Endothelial cell of umbilical vein (primary cell): Measurements from ENCODE around the gene CELSR1. TPM values are rescaled to one million over a fixed set of nuclear protein-coding genes. Genes with fewer than 3 reads are reported as not detected.

Experiments
- Bru-seq: library from RNA; stranded (reverse); fragments of 400-500 nt; gene quantifications from one replicate; lab custom pipeline; 2021; lab: Mats Ljungman, UMichigan
- BruChase-seq, 2 experiments: library from RNA; stranded (reverse); fragments of 400-500 nt; gene quantifications; one replicate each; lab custom pipeline; 2021; lab: Mats Ljungman, UMichigan
- BruUV-seq: library from RNA; stranded (reverse); fragments of 400-500 nt; replicated peaks from 2 replicates; lab custom pipeline; 2021; lab: Mats Ljungman, UMichigan
- CTCF ChIA-PET: fragments of 300-600, 350-600 bp; sonication (Branson Sonifier 250); formaldehyde crosslinking; loops from one replicate; lab custom pipeline; 2021; ENCODE audit warnings: antibody characterized with exemption, inconsistent platforms; lab: Charles Lee
- POLR2A ChIA-PET: fragments of 300-600, 350-600 bp; sonication (Branson Sonifier 250); formaldehyde crosslinking; loops from one replicate; lab custom pipeline; 2021; ENCODE audit warnings: antibody characterized with exemption, inconsistent platforms; lab: Charles Lee
- DNase-seq: peaks from one replicate; pipeline ENCODE4 v3.0.0-alpha.2; 2011; ENCODE audit warnings: low read depth, low spot score
- FAIRE-seq: peaks from 2 replicates; lab custom pipeline; 2011; peaks lifted over from hg19 to GRCh38; lab: Jason Lieb, UNC
- H2AFZ ChIP-seq: 2 replicates; pipeline ENCODE4 v1.6.0; 2012; ENCODE audit warnings: low read depth, low read length, control low read depth, inconsistent platforms
- H3K27ac ChIP-seq: 2 replicates; pipeline ENCODE4 v1.5.1; 2011; ENCODE audit warnings: low read depth, mild to moderate bottlenecking, control low read depth, low read length, moderate library complexity; ENCODE audit not compliant: insufficient read depth
- H3K27me3 ChIP-seq, 2 experiments: 2 replicates each; pipeline versions ENCODE4 v1.6.0 to v1.6.1; 2011; ENCODE audit warnings: low read length in 2 of 2, mixed read lengths in 1 of 2; ENCODE audit not compliant: control insufficient read depth in 2 of 2, insufficient read depth in 2 of 2
- H3K36me3 ChIP-seq, 2 experiments: 2 replicates in 1 of 2; 3 replicates in 1 of 2; pipeline ENCODE4 v1.5.1; 2011; ENCODE audit warnings: low read length in 2 of 2, mild to moderate bottlenecking in 1 of 2, moderate library complexity in 1 of 2; ENCODE audit not compliant: control insufficient read depth in 2 of 2, insufficient read depth in 2 of 2; ENCODE audit errors: extremely low read depth in 1 of 2
- H3K4me1 ChIP-seq: 3 replicates; pipeline ENCODE4 v1.5.1; 2011; ENCODE audit warnings: mild to moderate bottlenecking, low read length; ENCODE audit not compliant: control insufficient read depth, insufficient read depth; ENCODE audit errors: extremely low read depth
- H3K4me2 ChIP-seq: 2 replicates; pipeline ENCODE4 v1.6.1; 2011; ENCODE audit warnings: low read length, control low read depth, mixed read lengths; ENCODE audit not compliant: insufficient read depth
- H3K4me3 ChIP-seq, 3 experiments: fragments of 200-600 bp in 1 of 3; sonication (generic), shearing (Covaris generic) in 1 of 3; replicated peaks in 1 of 3; 2 replicates each; pipeline ENCODE4 v1.5.1; 2011 to 2016; ENCODE audit warnings: control low read depth in 3 of 3, low read length in 3 of 3, mild to moderate bottlenecking in 2 of 3, inconsistent platforms in 1 of 3, low read depth in 1 of 3, moderate library complexity in 1 of 3; ENCODE audit not compliant: insufficient read depth in 1 of 3
- H3K79me2 ChIP-seq: 2 replicates; pipeline ENCODE4 v1.6.0; 2012; ENCODE audit warnings: low read length, inconsistent platforms; ENCODE audit not compliant: control insufficient read depth, insufficient read depth
- H3K9ac ChIP-seq: replicated peaks from 2 replicates; pipeline ENCODE3; 2011; ENCODE audit warnings: low read length, control low read depth; ENCODE audit not compliant: insufficient read depth; ENCODE audit errors: extremely low read depth
- H3K9me1 ChIP-seq: replicated peaks from 3 replicates; pipeline ENCODE4 v1.6.0; 2011; ENCODE audit warnings: mild to moderate bottlenecking, low read length; ENCODE audit not compliant: control insufficient read depth, insufficient read depth; ENCODE audit errors: extremely low read depth
- H3K9me3 ChIP-seq: replicated peaks from 2 replicates; pipeline ENCODE4 v1.5.1; 2012; ENCODE audit warnings: low read length, inconsistent platforms; ENCODE audit not compliant: control insufficient read depth, insufficient read depth
- H4K20me1 ChIP-seq: replicated peaks from 2 replicates; pipeline ENCODE3; 2011; ENCODE audit warnings: mild to moderate bottlenecking, low read length; ENCODE audit not compliant: control insufficient read depth, insufficient read depth; ENCODE audit errors: extremely low read depth
- CTCF ChIP-seq, 2 donors: IDR thresholded peaks; 1 replicate in 1 of 2; 2 replicates in 1 of 2; pipeline ENCODE4 v1.5.1; 2011; ENCODE audit warnings: low read length in 2 of 2, mild to moderate bottlenecking in 2 of 2, moderate library complexity in 2 of 2, control low read depth in 1 of 2, inconsistent platforms in 1 of 2, low read depth in 1 of 2; ENCODE audit not compliant: insufficient read depth in 1 of 2; ENCODE audit errors: extremely low read depth in 1 of 2
- EZH2 ChIP-seq: IDR thresholded peaks from 2 replicates; pipeline ENCODE4 v1.6.1; 2012; ENCODE audit warnings: borderline replicate concordance, low read depth, mild to moderate bottlenecking, moderate library complexity, low read length, inconsistent platforms; ENCODE audit not compliant: severe bottlenecking
- FOS ChIP-seq: IDR thresholded peaks from 2 replicates; pipeline ENCODE4 v1.6.1; 2011; ENCODE audit warnings: mild to moderate bottlenecking, low read length, moderate library complexity, borderline replicate concordance; ENCODE audit not compliant: insufficient read depth
- GATA2 ChIP-seq: IDR thresholded peaks from 2 replicates; pipeline ENCODE4 v1.7.0; 2011; ENCODE audit warnings: low read depth, mild to moderate bottlenecking, moderate library complexity, mixed read lengths, low read length; ENCODE audit not compliant: insufficient read length, insufficient read depth
- JUN ChIP-seq: IDR thresholded peaks from 2 replicates; pipeline ENCODE4 v1.6.1; 2011; ENCODE audit warnings: borderline replicate concordance, low read depth; ENCODE audit not compliant: insufficient read length, insufficient read depth
- MAX ChIP-seq: IDR thresholded peaks from 2 replicates; pipeline ENCODE4 v1.6.1; 2011; ENCODE audit not compliant: insufficient read depth, insufficient read length
- MYC ChIP-seq: IDR thresholded peaks from one replicate; pipeline ENCODE4 v1.6.1; 2011; ENCODE audit warnings: mild to moderate bottlenecking, low read depth, low read length
- POLR2A ChIP-seq: IDR thresholded peaks from 2 replicates; pipeline ENCODE4 v1.6.1; 2012; ENCODE audit warnings: low read depth, mild to moderate bottlenecking, control low read depth, low read length
- POLR2AphosphoS5 ChIP-seq: IDR thresholded peaks from 2 replicates; pipeline ENCODE4 v1.6.1; 2012; ENCODE audit warnings: low read depth, mild to moderate bottlenecking, control low read depth, low read length, moderate library complexity; ENCODE audit not compliant: insufficient read depth
- dilution Hi-C: fragments of 300-500 bp; cut with MboI; formaldehyde crosslinking; loops from one replicate; pipeline ENCODE4 v1.15.0; 2019; ENCODE audit warnings: low sequenced_read_pairs; ENCODE audit not compliant: extremely low pct_ligation_motif_present
- intact Hi-C: fragments of 100-400 bp; cut with micrococcal nuclease; formaldehyde crosslinking; loops from one replicate; pipeline ENCODE4 v1.10.0; 2022
- long read RNA-seq: library from polyadenylated mRNA; stranded (forward); transcript quantifications from one replicate; pipeline ENCODE4 v2.0.0, GENCODE V29; 2021
- polyA minus RNA-seq, 3 experiments: library from RNA; depleted of rRNA, polyadenylated mRNA; stranded (reverse); fragments of >200 nt; gene quantifications; 1 replicate in 1 of 3; 2 replicates in 2 of 3; pipeline ENCODE4 v1.2.3, GENCODE V29; 2011
- polyA plus RNA-seq, 4 experiments: library from polyadenylated mRNA; depleted of rRNA in 3 of 4; stranded (reverse) in 3 of 4; unstranded in 1 of 4; fragments of >200 nt; gene quantifications; 2 replicates each; pipeline versions ENCODE4 v1.2.1 to v1.2.3, GENCODE V29; 2011 to 2012; ENCODE audit warnings: missing spikeins in 1 of 4
- total RNA-seq: library from RNA; stranded (reverse); gene quantifications from 2 replicates; pipeline ENCODE4 v1.2.3, GENCODE V29; 2021

Gene CELSR1, protein sequence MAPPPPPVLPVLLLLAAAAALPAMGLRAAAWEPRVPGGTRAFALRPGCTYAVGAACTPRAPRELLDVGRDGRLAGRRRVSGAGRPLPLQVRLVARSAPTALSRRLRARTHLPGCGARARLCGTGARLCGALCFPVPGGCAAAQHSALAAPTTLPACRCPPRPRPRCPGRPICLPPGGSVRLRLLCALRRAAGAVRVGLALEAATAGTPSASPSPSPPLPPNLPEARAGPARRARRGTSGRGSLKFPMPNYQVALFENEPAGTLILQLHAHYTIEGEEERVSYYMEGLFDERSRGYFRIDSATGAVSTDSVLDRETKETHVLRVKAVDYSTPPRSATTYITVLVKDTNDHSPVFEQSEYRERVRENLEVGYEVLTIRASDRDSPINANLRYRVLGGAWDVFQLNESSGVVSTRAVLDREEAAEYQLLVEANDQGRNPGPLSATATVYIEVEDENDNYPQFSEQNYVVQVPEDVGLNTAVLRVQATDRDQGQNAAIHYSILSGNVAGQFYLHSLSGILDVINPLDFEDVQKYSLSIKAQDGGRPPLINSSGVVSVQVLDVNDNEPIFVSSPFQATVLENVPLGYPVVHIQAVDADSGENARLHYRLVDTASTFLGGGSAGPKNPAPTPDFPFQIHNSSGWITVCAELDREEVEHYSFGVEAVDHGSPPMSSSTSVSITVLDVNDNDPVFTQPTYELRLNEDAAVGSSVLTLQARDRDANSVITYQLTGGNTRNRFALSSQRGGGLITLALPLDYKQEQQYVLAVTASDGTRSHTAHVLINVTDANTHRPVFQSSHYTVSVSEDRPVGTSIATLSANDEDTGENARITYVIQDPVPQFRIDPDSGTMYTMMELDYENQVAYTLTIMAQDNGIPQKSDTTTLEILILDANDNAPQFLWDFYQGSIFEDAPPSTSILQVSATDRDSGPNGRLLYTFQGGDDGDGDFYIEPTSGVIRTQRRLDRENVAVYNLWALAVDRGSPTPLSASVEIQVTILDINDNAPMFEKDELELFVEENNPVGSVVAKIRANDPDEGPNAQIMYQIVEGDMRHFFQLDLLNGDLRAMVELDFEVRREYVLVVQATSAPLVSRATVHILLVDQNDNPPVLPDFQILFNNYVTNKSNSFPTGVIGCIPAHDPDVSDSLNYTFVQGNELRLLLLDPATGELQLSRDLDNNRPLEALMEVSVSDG (N-terminal part only)
- total RNA-seq (2.1 and 3.7 TPM in 2 replicates), polyA plus RNA-seq (5.4 and 5.7 TPM in 2 replicates), polyA minus RNA-seq (9.8 and 15.1 TPM in 2 replicates), Bru-seq, nascent RNA (percentile 25 among the genes with signal in this experiment), BruChase-seq, experiment 1, labeled RNA remaining after a 6-hour chase (percentile 31 among the genes with signal in this experiment), BruChase-seq, experiment 2, labeled RNA remaining after a 2-hour chase (percentile 28 among the genes with signal in this experiment)
- polyA plus RNA-seq (2011; cell fraction: cytosol; rRNA removed), result 3.0 and 3.6 TPM in 2 replicates
- 5.5 and 6.0 TPM in 2 replicates for polyA plus RNA-seq (2011; cell fraction: nucleus; rRNA removed)
- 2.2 and 7.6 TPM in 2 replicates for polyA plus RNA-seq (2012)
- 13.2 TPM for polyA minus RNA-seq (2011; cell fraction: cytosol; rRNA and poly(A)+ RNA removed)
- 9.8 and 15.1 TPM in 2 replicates for polyA minus RNA-seq (2011; cell fraction: nucleus; rRNA and poly(A)+ RNA removed)
- long read RNA-seq, partial matches to known transcripts, result 1 of 3 reads
- long read RNA-seq, other reads (novel, unspliced or antisense), result 2 of 3 reads

DNA sequence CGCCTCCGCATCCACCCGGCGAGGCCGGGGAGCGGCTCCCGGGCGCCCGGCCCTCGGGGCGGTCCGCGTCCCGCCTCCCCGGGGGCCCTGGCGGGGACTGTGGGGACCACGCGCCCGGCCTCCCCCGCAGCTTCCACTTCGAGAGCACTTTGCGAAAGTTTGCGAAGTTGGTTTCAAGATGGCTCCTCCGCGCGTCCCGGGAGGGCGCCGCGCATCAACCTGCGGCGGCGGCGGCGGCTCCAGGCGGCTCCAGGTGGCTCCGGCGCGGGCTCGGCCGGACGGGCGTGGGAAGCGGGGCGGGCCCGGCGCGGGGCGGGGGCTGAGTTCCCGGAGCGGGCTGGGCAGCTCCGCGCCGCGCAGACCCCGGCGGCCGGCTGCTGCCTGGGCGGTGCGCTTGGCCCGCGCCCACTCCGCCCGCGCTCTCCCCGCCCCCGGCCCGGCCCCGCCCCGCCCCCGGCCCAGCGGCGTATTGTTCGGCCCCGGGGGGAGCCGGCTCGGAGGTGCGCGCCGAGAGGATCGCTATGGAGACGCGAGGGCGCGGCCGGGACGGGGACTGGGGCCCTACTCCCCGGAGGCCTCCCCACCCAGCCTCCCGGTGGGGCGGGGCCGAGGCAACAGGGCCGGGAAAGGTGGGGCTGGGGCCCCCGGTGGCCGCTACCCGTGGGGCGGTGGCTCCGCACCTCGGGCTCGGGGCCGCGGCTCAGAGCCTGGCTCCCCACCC lies at the start of gene CELSR1:
Gene CELSR1 (minus strand): TSS at position 396 of the 721 bp plus-strand sequence. CDS start 450 bp downstream, outside the sequence.
- Histone ChIP-seq H3K9me3 (no peaks in the 10 kb centered on the region), H3K9me1 (no peaks in the 10 kb centered on the region), H3K4me3 (peak within 1 kb of the TSS in 1 of 3 experiments; percentile 48), H3K4me1 (peaks cover 8% of the 10 kb centered on the region), H3K79me2 (no peaks in the 10 kb centered on the region), H3K4me2 (peak within 1 kb of the TSS; percentile 13), H3K27ac (no peak within 1 kb of the TSS), H3K27me3 (peaks cover 16 to 32% of the 10 kb centered on the region in 2 experiments), H4K20me1 (no peaks in the 10 kb centered on the region), H3K9ac (no peak within 1 kb of the TSS), H3K36me3 (no peaks in the 10 kb centered on the region), H2AFZ (peak within 1 kb of the TSS; percentile 16)
- dilution Hi-C loops, result no loop called here
- DNase-seq, result no peak
- FAIRE-seq, result no peak
- TF ChIP-seq POLR2A, result no peak
- no peak for TF ChIP-seq EZH2
- TF ChIP-seq MAX, result no peak
- TF ChIP-seq POLR2AphosphoS5, result no peak
- no peak for TF ChIP-seq JUN
- TF ChIP-seq GATA2, result no peak
- no peak for TF ChIP-seq CTCF (IDR thresholded peaks at IDR 0.05; ENCODE audit: extremely low read depth in 1 of 2, insufficient read depth in 1 of 2, low read depth in 1 of 2, low read length in 2 of 2)
- no peak for TF ChIP-seq MYC
- no peak for TF ChIP-seq FOS
- ChIA-PET CTCF (interaction anchor here (9.5 kb wide), 1 partner anchor 170 kb away, joined by 418 read pairs; no protein-coding TSS in a partner anchor), POLR2A (no interaction called here)
- no TSS peak for BruUV-seq
- intact Hi-C loops, result no loop called here
